NCI-H146 (cell line): ENCODE results near the gene PDZD2.

ENCODE experiments used
- DNase-seq: peaks from one replicate; lab custom pipeline; 2025; lab: John Stamatoyannopoulos, UW

PDZD2 gene

GRCh38 chr5:31825518-31826068 lies 186.7 kb downstream of the PDZD2 start:
- peak; percentile 28 for DNase-seq

GRCh38 chr5:31827867-31828266 lies 188.9 kb downstream of the PDZD2 start:
- no peak for DNase-seq

GRCh38 chr5:31832966-31833365 lies 194.0 kb downstream of the PDZD2 start:
- DNase-seq: no peak

GRCh38 chr5:31833710-31834109 lies 194.8 kb downstream of the PDZD2 start:
- no peak for DNase-seq

- DNase-seq: no peak
Measured at GRCh38 chr5:31844622-31845345, 205.9 kb downstream of the PDZD2 start.

- DNase-seq: no peak
Measured at GRCh38 chr5:31845361-31845760, 206.4 kb downstream of the PDZD2 start.

- DNase-seq: no peak
Measured at GRCh38 chr5:31846934-31847333, 208.0 kb downstream of the PDZD2 start.

- DNase-seq: no peak
Measured at GRCh38 chr5:31847354-31847753, 208.4 kb downstream of the PDZD2 start.

- DNase-seq: no peak
Measured at GRCh38 chr5:31850981-31851689, 212.2 kb downstream of the PDZD2 start.

- no peak for DNase-seq
Measured at GRCh38 chr5:31853398-31854135, 214.6 kb downstream of the PDZD2 start.

- peak; percentile 55 for DNase-seq
Measured at GRCh38 chr5:31854181-31855133, 215.5 kb downstream of the PDZD2 start.

- no peak for DNase-seq
Measured at GRCh38 chr5:31855134-31856040, 216.5 kb downstream of the PDZD2 start.

- DNase-seq: no peak
Measured at GRCh38 chr5:31859096-31859495, 220.2 kb downstream of the PDZD2 start.

- DNase-seq: no peak
Measured at GRCh38 chr5:31860278-31860677, 221.3 kb downstream of the PDZD2 start.

- DNase-seq: no peak
Measured at GRCh38 chr5:31860726-31861433, 221.9 kb downstream of the PDZD2 start.

- no peak for DNase-seq
Measured at GRCh38 chr5:31861601-31862000, 222.7 kb downstream of the PDZD2 start.

GRCh38 chr5:31863991-31864411 lies 225.1 kb downstream of the PDZD2 start:
- no peak for DNase-seq

- DNase-seq: no peak
Measured at GRCh38 chr5:31866166-31866565, 227.2 kb downstream of the PDZD2 start.

- no peak for DNase-seq
Measured at GRCh38 chr5:31867219-31867618, 228.3 kb downstream of the PDZD2 start.

GRCh38 chr5:31880449-31880848 lies 241.5 kb downstream of the PDZD2 start:
- no peak for DNase-seq
